Transverse colon (tissue), 4 donors: ENCODE data around the gene TRIAP1. TPM values are rescaled to one million over a fixed set of nuclear protein-coding genes. Genes with fewer than 3 reads are reported as not detected.
A peak's percentile ranks its signal among the peaks of the same experiment; 100 is the strongest.

Source experiments
- DNase-seq: peaks from one replicate; pipeline ENCODE4 v3.0.0-alpha.2; 2019
- H3K27ac ChIP-seq, 4 donors: fragments of 200-600 bp; sonication (generic); 2 replicates each; pipeline ENCODE4 v1.5.1; 2016 to 2018; ENCODE audit warnings: inconsistent platforms in 4 of 4
- H3K27me3 ChIP-seq: fragments of 200-600 bp; sonication (generic); 2 replicates; pipeline ENCODE4 v1.5.1; 2017; ENCODE audit warnings: inconsistent platforms
- H3K36me3 ChIP-seq, 4 donors: fragments of 200-600 bp; sonication (generic); 2 replicates each; pipeline ENCODE4 v1.5.1; 2017 to 2019; ENCODE audit warnings: inconsistent platforms in 4 of 4
- H3K4me1 ChIP-seq, 4 donors: fragments of 200-600 bp; sonication (generic); 2 replicates each; pipeline ENCODE4 v1.5.1; 2017 to 2020; ENCODE audit warnings: inconsistent platforms in 4 of 4
- H3K4me3 ChIP-seq, 4 donors: fragments of 200-600 bp; sonication (generic); 1 replicate in 1 of 4; 2 replicates in 3 of 4; pipeline versions ENCODE4 v1.5.1 to v1.6.1; 2017 to 2019; ENCODE audit warnings: inconsistent platforms in 4 of 4
- H3K9me3 ChIP-seq, 2 donors: fragments of 200-600 bp; sonication (generic); 2 replicates each; pipeline ENCODE4 v1.5.1; 2017 to 2019; ENCODE audit warnings: inconsistent platforms in 2 of 2
- CTCF ChIP-seq, 5 experiments: fragments of 200-600 bp in 3 of 5; fragments of 450-650 bp in 2 of 5; sonication (generic) in 3 of 5; IDR thresholded peaks; 1 replicate in 2 of 5; 2 replicates in 3 of 5; pipeline ENCODE4 v1.5.1; 2016 to 2017; ENCODE audit warnings: antibody characterized with exemption in 5 of 5, inconsistent platforms in 3 of 5, mild to moderate bottlenecking in 2 of 5, moderate library complexity in 1 of 5
- EP300 ChIP-seq: sonication (generic); formaldehyde crosslinking; IDR thresholded peaks from one replicate; pipeline ENCODE4 v1.6.1; 2017; ENCODE audit warnings: antibody characterized with exemption, low read depth
- POLR2A ChIP-seq: fragments of 450-650 bp; IDR thresholded peaks from one replicate; pipeline ENCODE4 v1.6.1; 2016; ENCODE audit warnings: antibody characterized with exemption, mild to moderate bottlenecking, moderate library complexity
- POLR2AphosphoS5 ChIP-seq, 3 donors: sonication (generic); formaldehyde crosslinking; IDR thresholded peaks; one replicate each; pipeline ENCODE4 v1.6.1; 2016; ENCODE audit warnings: antibody characterized with exemption in 3 of 3
- WGBS, 2 donors: methylation state at CpG; one replicate each; pipeline ENCODE4 v1.1.5; 2018; ENCODE audit warnings: low coverage in 1 of 2; 5-methylcytosine and 5-hydroxymethylcytosine counted together
- in situ Hi-C, 4 donors: fragments of 200-750 bp; cut with MboI; loops; one replicate each; pipeline versions ENCODE4 v1.15.0 to v1.15.1; 2017; ENCODE audit warnings: low sequenced_read_pairs in 3 of 4, low pct_ligation_motif_present in 1 of 4, low pct_unique_long_range_greater_than_20kb in 1 of 4
- intact Hi-C: fragments of 100-400 bp; cut with DNase I; formaldehyde crosslinking; loops from one replicate; pipeline ENCODE4 v1.15.1; 2023; ENCODE audit warnings: low total_unique reads
- total RNA-seq, 4 donors: library from RNA; depleted of rRNA; stranded (reverse); fragments of >200 nt; gene quantifications; one replicate each; pipeline ENCODE4 v1.1.0, GENCODE V29; 2016

The TRIAP1 gene
- total RNA-seq, 4 donors from 2014 or later: 7.2 to 20.9 (median 11.9) TPM

- in situ Hi-C loops (no loop called here), intact Hi-C loops (no loop called here)
- Histone ChIP-seq H3K9me3 (no peaks in the 10 kb centered on the region), H3K4me3 (no peak overlapping the region), H3K27me3 (no peaks in the 10 kb centered on the region), H3K27ac (no peak overlapping the region), H3K4me1 (peaks cover 0 to 27% (median 10%) of the 10 kb centered on the region in 4 donors), H3K36me3 (peaks cover 0 to 60% (median 29%) of the 10 kb centered on the region in 4 donors)
- 90 to 100% methylated on average over 1 to 5 of the region's 5 CpGs for WGBS, 2 donors
- DNase-seq: no peak
- TF ChIP-seq CTCF (IDR thresholded peaks at IDR 0.05) (no peak), POLR2A (no peak), POLR2AphosphoS5 (IDR thresholded peaks at IDR 0.05) (no peak), EP300 (no peak)
Measured at GRCh38 chr12:120463712-120464111, 17.5 kb upstream of the TRIAP1 start.

DNA sequence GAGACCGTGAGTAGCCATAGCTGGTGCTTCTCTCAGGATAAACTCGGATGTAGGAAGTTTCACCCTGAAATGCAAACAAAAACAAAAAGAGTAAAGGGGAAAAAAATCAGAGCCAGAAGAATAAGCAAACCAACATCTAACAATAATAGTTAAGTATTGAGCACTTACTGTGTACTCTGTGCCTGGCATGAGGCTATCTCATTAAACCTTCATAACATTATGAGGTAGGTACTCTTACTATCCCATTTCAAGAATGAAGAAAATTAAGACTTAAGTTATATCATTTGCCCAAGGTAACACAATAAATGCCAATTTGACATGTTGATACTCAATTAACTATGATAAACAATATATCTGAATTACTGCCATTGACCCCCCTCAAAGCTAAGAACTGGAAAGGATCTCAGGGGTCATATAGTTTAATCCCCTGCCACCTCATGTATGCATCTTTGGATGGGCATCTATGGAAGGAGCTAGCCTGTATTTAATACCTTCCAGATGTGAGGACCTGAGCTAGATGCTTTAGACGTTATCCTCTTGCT, 16.0 kb upstream of the TRIAP1 start:
- 79% methylated on average over 2 to 3 of the region's 3 CpGs for WGBS, 2 donors
- no peak for DNase-seq
- TF ChIP-seq EP300 (no peak), CTCF (IDR thresholded peaks at IDR 0.05) (no peak), POLR2AphosphoS5 (IDR thresholded peaks at IDR 0.05) (no peak), POLR2A (no peak)
- H3K4me1 ChIP-seq: peaks cover 0 to 13% (median 3%) of the 10 kb centered on the region in 4 donors
- peaks cover 0 to 71% (median 33%) of the 10 kb centered on the region in 4 donors for H3K36me3 ChIP-seq
- no peak overlapping the region for H3K27ac ChIP-seq
- intact Hi-C loops: no loop called here
- in situ Hi-C loops: no loop called here
- no peaks in the 10 kb centered on the region for H3K27me3 ChIP-seq
- H3K9me3 ChIP-seq: no peaks in the 10 kb centered on the region
- H3K4me3 ChIP-seq: no peak overlapping the region

DNA sequence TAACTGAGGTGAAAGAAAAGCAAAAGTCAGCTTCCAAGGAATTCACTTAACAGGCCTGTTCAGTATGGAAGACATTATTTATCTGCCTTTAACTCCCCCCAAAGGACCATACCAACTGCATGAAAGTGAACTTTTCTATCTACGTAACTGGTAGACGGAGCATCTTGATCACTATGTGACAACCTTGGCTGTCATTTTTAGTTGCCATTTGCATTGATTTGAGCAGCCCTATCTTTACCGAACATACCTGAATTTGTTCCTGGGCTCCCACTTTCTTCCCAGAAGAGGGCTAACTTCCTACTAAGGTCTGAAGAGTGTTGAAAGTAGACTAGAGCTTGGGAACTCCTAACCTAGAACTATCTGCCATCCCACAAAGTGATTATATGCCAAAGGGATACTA, 14.0 kb upstream of the TRIAP1 start:
- H3K27ac ChIP-seq: no peak overlapping the region
- no peaks in the 10 kb centered on the region for H3K9me3 ChIP-seq
- peaks cover 0 to 65% (median 33%) of the 10 kb centered on the region in 4 donors for H3K36me3 ChIP-seq
- no peak for DNase-seq
- 95 to 100% methylated on average over 2 to 3 of the region's 3 CpGs for WGBS, 2 donors
- H3K27me3 ChIP-seq: no peaks in the 10 kb centered on the region
- in situ Hi-C loops (no loop called here), intact Hi-C loops (no loop called here)
- no peak for TF ChIP-seq POLR2AphosphoS5 (IDR thresholded peaks at IDR 0.05)
- no peak for TF ChIP-seq CTCF (IDR thresholded peaks at IDR 0.05)
- no peak for TF ChIP-seq POLR2A
- TF ChIP-seq EP300: no peak
- H3K4me3 ChIP-seq: no peak overlapping the region
- H3K4me1 ChIP-seq: no peaks in the 10 kb centered on the region

DNA sequence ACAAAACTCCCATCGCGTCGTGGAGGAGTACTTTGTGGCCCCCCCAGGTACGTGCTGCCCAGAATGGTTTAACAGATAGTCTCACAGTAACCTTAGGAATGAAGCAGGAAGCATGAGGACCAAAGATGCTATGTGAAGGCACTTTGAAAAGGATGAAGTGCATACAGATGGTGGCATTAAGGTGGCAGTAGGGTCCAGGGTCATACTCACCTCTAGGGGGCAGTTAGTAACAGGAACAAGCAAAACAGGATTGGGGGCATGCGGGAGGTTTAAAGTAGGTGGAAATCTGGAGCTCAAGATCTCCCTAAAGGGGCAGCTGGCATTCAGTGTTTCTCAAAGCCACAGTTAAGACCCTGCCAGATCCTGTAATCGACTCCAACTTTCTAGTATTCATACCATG, 10.9 kb upstream of the TRIAP1 start:
- intact Hi-C loops: no loop called here
- no peak for DNase-seq
- Histone ChIP-seq H3K4me3 (no peak overlapping the region), H3K9me3 (no peaks in the 10 kb centered on the region), H3K27ac (no peak overlapping the region), H3K36me3 (peaks cover 0 to 35% (median 17%) of the 10 kb centered on the region in 4 donors), H3K4me1 (no peaks in the 10 kb centered on the region), H3K27me3 (no peaks in the 10 kb centered on the region)
- peak in 1 of 5 experiments; percentile 3 for TF ChIP-seq CTCF (IDR thresholded peaks at IDR 0.05)
- peak in 1 of 3 donors; percentile 8 for TF ChIP-seq POLR2AphosphoS5 (IDR thresholded peaks at IDR 0.05)
- no peak for TF ChIP-seq EP300
- no peak for TF ChIP-seq POLR2A
- in situ Hi-C loops: no loop called here
- WGBS, 2 donors: 65 to 81% methylated on average over 2 to 6 of the region's 6 CpGs
